ENCODE measurements around the gene DNAJC30. TPM values are rescaled to one million over a fixed set of nuclear protein-coding genes. Genes with fewer than 3 reads are reported as not detected.

Gene DNAJC30
- total RNA-seq, 1 experiment from 2014 or later, result 6.8 TPM

DNA sequence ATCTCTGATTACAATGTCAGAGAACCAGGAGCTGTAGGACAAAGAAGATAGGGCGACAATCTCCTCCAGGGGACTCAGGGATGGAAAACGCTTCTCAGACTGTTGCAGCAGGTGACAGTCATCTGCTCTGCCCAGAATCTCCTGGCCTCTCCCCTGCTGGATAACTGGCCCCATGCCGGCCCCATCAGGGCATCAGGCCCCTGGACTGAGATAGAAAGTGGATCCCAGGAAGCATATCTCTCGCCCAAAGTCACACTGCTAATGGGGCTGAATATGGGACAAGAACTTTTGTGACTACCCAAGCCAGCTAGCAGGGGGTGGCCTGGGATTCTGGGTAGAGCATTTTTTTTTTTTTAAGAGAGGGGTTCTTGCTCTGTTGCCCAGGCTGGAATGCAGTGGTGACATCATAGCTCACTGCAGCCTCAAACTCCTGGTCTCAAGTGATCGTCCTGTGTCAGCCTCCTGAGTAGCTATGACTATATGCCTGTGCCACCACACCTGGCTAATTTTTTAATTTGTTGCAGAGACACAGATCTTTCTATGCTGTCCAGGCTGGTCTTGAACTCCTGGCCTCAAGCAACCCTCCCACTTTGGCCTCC, 38.5 kb downstream of the DNAJC30 start:
- POLR2A ChIA-PET, result interaction anchor here (0.8 to 1.1 kb wide), 2 partner anchors 22 to 94 kb away, joined by 3 read pairs; partner anchors contain the start of gene ABHD11
- H3K27me3 Mint-ChIP-seq (ENCODE audit: low read depth), result peaks cover 53% of the 10 kb centered on the region

DNA sequence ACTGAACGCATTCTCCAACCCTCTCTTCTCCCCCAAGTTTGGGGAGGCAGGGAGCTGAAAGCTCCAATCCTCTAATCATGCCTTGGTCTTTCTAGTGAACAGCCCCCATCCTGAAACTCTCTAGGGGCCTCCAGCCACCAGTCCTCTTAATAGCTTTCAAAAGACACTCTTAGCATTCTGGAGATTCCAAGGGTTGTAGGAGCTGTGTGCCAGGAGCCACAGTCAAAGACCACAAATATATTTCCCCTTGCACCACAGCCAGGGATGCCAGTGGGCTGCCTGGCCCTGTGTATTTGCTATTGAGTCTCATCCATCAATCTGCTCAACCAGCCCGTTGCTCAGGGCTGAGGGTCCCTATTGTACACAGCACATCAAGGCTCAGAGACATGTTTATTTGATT, 40.4 kb downstream of the DNAJC30 start:
- CTCF ChIA-PET, result interaction anchor here (2.3 kb wide), 1 partner anchor 36 kb away, joined by 13 read pairs; no protein-coding TSS in a partner anchor
- POLR2A ChIA-PET, result no interaction called here

More for the DNA sequence above, 38.5 kb downstream of the DNAJC30 start:
- no peak for TF ChIP-seq GTF2I (CRISPR knock-in tag; conservative IDR thresholded peaks at IDR 0.05)
- TF ChIP-seq NR1H2 (CRISPR knock-in tag; IDR thresholded peaks at IDR 0.05), result no peak
- no peak for TF ChIP-seq SOX15 (CRISPR knock-in tag; IDR thresholded peaks at IDR 0.05)
- TF ChIP-seq ZNF138 (CRISPR knock-in tag; conservative IDR thresholded peaks at IDR 0.05), result no peak
- TF ChIP-seq ZNF671 (CRISPR knock-in tag; IDR thresholded peaks at IDR 0.05), result no peak
- TF ChIP-seq, protein P1, sequence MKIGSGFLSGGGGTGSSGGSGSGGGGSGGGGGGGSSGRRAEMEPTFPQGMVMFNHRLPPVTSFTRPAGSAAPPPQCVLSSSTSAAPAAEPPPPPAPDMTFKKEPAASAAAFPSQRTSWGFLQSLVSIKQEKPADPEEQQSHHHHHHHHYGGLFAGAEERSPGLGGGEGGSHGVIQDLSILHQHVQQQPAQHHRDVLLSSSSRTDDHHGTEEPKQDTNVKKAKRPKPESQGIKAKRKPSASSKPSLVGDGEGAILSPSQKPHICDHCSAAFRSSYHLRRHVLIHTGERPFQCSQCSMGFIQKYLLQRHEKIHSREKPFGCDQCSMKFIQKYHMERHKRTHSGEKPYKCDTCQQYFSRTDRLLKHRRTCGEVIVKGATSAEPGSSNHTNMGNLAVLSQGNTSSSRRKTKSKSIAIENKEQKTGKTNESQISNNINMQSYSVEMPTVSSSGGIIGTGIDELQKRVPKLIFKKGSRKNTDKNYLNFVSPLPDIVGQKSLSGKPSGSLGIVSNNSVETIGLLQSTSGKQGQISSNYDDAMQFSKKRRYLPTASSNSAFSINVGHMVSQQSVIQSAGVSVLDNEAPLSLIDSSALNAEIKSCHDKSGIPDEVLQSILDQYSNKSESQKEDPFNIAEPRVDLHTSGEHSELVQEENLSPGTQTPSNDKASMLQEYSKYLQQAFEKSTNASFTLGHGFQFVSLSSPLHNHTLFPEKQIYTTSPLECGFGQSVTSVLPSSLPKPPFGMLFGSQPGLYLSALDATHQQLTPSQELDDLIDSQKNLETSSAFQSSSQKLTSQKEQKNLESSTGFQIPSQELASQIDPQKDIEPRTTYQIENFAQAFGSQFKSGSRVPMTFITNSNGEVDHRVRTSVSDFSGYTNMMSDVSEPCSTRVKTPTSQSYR (CRISPR knock-in tag; IDR thresholded peaks at IDR 0.05), result no peak
- TF ChIP-seq ZNF219 (CRISPR knock-in tag; IDR thresholded peaks at IDR 0.05; ENCODE audit: borderline replicate concordance), result no peak
- Mint-ChIP-seq H3K4me3 (no peak overlapping the region), H3K27ac (no peak overlapping the region), H3K4me1 (peaks cover 15% of the 10 kb centered on the region), H3K36me3 (no peaks in the 10 kb centered on the region), H3K9me3 (peaks cover 3% of the 10 kb centered on the region)
- ATAC-seq, result no peak
- DNase-seq (ENCODE audit: low spot score), result no peak
- CTCF ChIA-PET, result interaction anchor here (0.9 to 2.3 kb wide), 3 partner anchors 14 to 38 kb away, joined by 3 to 13 read pairs (median 4); no protein-coding TSS in a partner anchor

More for the DNA sequence above, 40.4 kb downstream of the DNAJC30 start:
- TF ChIP-seq FOXK1 (CRISPR knock-in tag; IDR thresholded peaks at IDR 0.05), result no peak
- TF ChIP-seq MXD4 (CRISPR knock-in tag; IDR thresholded peaks at IDR 0.05; ENCODE audit: borderline replicate concordance), result no peak
- TF ChIP-seq GTF2I (CRISPR knock-in tag; conservative IDR thresholded peaks at IDR 0.05), result no peak
- TF ChIP-seq, protein P2, sequence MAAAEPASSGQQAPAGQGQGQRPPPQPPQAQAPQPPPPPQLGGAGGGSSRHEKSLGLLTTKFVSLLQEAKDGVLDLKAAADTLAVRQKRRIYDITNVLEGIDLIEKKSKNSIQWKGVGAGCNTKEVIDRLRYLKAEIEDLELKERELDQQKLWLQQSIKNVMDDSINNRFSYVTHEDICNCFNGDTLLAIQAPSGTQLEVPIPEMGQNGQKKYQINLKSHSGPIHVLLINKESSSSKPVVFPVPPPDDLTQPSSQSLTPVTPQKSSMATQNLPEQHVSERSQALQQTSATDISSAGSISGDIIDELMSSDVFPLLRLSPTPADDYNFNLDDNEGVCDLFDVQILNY (CRISPR knock-in tag; IDR thresholded peaks at IDR 0.05), result no peak
- TF ChIP-seq ZBTB21 (CRISPR knock-in tag; IDR thresholded peaks at IDR 0.05; ENCODE audit: borderline replicate concordance), result no peak
- TF ChIP-seq, protein P3, sequence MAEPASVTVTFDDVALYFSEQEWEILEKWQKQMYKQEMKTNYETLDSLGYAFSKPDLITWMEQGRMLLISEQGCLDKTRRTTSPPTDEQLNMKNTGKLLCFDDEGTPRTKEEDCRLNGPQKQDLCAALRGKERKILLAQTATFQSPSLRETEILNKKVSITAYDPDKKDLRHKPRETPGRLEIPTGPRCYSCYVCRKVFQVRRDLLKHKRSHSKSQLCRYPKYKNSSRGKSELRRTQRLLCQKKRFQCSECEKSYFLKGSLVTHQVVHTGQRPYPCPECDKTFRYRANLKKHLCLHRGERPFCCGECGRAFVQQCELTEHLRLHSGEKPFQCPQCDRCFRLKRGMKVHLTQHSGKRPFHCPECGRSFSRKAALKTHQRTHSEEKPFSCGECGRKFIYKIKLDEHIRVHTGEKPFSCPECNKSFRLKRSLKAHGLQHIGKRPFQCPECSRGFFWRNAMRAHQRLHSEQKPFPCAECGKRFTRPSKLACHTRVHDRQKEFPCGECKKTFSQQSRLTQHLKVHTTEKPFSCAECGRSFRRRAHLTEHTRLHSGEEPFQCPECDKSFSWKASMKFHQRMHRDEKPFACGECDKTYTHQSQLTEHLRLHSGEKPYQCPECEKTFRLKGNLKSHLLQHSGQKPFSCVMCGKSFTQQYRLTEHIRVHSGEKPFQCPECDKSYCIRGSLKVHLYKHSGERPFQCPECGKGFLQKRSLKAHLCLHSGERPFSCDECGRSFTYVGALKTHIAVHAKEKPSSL (CRISPR knock-in tag; conservative IDR thresholded peaks at IDR 0.05), result no peak
- no peak for TF ChIP-seq ZNF263 (CRISPR knock-in tag; IDR thresholded peaks at IDR 0.05; ENCODE audit: low read depth)
- TF ChIP-seq, protein P4, sequence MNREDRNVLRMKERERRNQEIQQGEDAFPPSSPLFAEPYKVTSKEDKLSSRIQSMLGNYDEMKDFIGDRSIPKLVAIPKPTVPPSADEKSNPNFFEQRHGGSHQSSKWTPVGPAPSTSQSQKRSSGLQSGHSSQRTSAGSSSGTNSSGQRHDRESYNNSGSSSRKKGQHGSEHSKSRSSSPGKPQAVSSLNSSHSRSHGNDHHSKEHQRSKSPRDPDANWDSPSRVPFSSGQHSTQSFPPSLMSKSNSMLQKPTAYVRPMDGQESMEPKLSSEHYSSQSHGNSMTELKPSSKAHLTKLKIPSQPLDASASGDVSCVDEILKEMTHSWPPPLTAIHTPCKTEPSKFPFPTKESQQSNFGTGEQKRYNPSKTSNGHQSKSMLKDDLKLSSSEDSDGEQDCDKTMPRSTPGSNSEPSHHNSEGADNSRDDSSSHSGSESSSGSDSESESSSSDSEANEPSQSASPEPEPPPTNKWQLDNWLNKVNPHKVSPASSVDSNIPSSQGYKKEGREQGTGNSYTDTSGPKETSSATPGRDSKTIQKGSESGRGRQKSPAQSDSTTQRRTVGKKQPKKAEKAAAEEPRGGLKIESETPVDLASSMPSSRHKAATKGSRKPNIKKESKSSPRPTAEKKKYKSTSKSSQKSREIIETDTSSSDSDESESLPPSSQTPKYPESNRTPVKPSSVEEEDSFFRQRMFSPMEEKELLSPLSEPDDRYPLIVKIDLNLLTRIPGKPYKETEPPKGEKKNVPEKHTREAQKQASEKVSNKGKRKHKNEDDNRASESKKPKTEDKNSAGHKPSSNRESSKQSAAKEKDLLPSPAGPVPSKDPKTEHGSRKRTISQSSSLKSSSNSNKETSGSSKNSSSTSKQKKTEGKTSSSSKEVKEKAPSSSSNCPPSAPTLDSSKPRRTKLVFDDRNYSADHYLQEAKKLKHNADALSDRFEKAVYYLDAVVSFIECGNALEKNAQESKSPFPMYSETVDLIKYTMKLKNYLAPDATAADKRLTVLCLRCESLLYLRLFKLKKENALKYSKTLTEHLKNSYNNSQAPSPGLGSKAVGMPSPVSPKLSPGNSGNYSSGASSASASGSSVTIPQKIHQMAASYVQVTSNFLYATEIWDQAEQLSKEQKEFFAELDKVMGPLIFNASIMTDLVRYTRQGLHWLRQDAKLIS (CRISPR knock-in tag; IDR thresholded peaks at IDR 0.05; ENCODE audit: borderline replicate concordance), result no peak
- TF ChIP-seq, protein P5, sequence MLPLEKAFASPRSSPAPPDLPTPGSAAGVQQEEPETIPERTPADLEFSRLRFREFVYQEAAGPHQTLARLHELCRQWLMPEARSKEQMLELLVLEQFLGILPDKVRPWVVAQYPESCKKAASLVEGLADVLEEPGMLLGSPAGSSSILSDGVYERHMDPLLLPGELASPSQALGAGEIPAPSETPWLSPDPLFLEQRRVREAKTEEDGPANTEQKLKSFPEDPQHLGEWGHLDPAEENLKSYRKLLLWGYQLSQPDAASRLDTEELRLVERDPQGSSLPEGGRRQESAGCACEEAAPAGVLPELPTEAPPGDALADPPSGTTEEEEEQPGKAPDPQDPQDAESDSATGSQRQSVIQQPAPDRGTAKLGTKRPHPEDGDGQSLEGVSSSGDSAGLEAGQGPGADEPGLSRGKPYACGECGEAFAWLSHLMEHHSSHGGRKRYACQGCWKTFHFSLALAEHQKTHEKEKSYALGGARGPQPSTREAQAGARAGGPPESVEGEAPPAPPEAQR (CRISPR knock-in tag; IDR thresholded peaks at IDR 0.05), result no peak
- no peak for TF ChIP-seq NFYB (CRISPR knock-in tag; conservative IDR thresholded peaks at IDR 0.05; ENCODE audit: low read depth)
- no peak for TF ChIP-seq SMAD4 (CRISPR knock-in tag; IDR thresholded peaks at IDR 0.05)
- no peak for TF ChIP-seq JUN (CRISPR knock-in tag; IDR thresholded peaks at IDR 0.05)
- H3K27ac Mint-ChIP-seq, result no peak overlapping the region
- no peaks in the 10 kb centered on the region for H3K36me3 Mint-ChIP-seq
- H3K9me3 Mint-ChIP-seq, result peaks cover 3% of the 10 kb centered on the region
- DNase-seq (ENCODE audit: low spot score), result no peak
- peaks cover 34% of the 10 kb centered on the region for H3K27me3 Mint-ChIP-seq (ENCODE audit: low read depth)
- no peak overlapping the region for H3K4me3 Mint-ChIP-seq
- peaks cover 8% of the 10 kb centered on the region for H3K4me1 Mint-ChIP-seq
- ATAC-seq, result no peak
